Measurements from ENCODE around the gene ADGRF4.

ADGRF4 gene

DNA sequence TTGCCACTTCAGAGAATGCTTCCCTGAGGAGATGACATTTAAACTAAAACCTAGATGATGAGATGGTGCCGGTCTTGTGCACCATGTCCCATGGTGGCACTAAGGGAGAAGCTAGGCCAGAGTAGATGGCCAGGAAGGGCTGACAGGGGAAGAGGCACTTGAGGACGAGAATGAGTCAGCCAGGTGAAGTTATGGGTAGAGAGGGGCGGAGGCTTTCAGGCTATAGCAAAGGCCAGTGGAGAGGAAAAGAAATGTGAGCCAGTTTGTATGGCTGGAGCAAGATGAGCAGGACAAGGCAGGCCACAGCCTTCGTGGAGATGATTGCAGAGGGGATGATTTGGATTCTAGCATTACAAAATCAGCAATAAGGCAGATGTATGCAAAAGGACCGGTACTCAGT, 44.7 kb upstream of the ADGRF4 start:
- ATAC-seq (ENCODE audit: insufficient read depth, low read depth), result no peak
- H3K4me1 ChIP-seq (ENCODE audit: insufficient read depth, low read length), result peaks cover 12% of the 10 kb centered on the region
- DNase-seq, result no peak

DNA sequence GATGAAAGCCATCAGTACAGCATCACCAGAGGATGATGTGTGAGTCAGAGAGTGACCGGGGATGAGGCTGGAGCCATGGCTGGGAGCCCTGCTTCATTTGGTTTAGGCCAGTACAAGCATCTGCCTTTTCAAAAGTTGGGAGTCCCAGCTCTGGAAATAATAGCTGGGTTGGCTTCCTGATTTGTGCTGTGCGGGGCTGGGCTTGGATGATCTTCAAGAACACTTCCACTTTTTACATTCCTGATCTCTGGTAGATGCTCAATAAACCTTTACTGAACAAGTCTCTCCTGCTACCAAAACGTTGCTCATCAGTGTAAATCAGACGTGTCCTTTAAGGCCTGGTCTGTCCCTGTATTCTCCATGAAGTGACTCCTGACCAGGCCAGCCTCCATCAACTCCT, 44.1 kb upstream of the ADGRF4 start:
- no peak overlapping the region for H3K27ac ChIP-seq (ENCODE audit: low read length)
- DNase-seq, result no peak
- no peak overlapping the region for H3K4me2 ChIP-seq (ENCODE audit: insufficient read depth, low read length)
- H2AFZ ChIP-seq (ENCODE audit: low read depth, low read length), result no peak overlapping the region
- H3K9me3 ChIP-seq (ENCODE audit: insufficient read depth, low read length, severe bottlenecking), result no peaks in the 10 kb centered on the region
- TF ChIP-seq, protein P1, sequence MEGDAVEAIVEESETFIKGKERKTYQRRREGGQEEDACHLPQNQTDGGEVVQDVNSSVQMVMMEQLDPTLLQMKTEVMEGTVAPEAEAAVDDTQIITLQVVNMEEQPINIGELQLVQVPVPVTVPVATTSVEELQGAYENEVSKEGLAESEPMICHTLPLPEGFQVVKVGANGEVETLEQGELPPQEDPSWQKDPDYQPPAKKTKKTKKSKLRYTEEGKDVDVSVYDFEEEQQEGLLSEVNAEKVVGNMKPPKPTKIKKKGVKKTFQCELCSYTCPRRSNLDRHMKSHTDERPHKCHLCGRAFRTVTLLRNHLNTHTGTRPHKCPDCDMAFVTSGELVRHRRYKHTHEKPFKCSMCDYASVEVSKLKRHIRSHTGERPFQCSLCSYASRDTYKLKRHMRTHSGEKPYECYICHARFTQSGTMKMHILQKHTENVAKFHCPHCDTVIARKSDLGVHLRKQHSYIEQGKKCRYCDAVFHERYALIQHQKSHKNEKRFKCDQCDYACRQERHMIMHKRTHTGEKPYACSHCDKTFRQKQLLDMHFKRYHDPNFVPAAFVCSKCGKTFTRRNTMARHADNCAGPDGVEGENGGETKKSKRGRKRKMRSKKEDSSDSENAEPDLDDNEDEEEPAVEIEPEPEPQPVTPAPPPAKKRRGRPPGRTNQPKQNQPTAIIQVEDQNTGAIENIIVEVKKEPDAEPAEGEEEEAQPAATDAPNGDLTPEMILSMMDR (IDR thresholded peaks at IDR 0.05; ENCODE audit: borderline replicate concordance, extremely low read depth, low read length, poor library complexity, severe bottlenecking), result no peak
- no peak for TF ChIP-seq EZH2 (IDR thresholded peaks at IDR 0.05; ENCODE audit: borderline replicate concordance, low read depth, low read length, severe bottlenecking)
- H3K9ac ChIP-seq (ENCODE audit: low read depth, low read length), result no peak overlapping the region
- no peaks in the 10 kb centered on the region for H3K36me3 ChIP-seq (ENCODE audit: insufficient read depth, low read length)
- H3K4me1 ChIP-seq (ENCODE audit: insufficient read depth, low read length), result peaks cover 12% of the 10 kb centered on the region
- ATAC-seq (ENCODE audit: insufficient read depth, low read depth), result no peak
- no peaks in the 10 kb centered on the region for H3K79me2 ChIP-seq (ENCODE audit: insufficient read depth, low read length)
- no peak overlapping the region for H3K4me3 ChIP-seq (ENCODE audit: low read depth in 1 of 2, low read length in 2 of 2)
- H3K27me3 ChIP-seq (ENCODE audit: insufficient read depth, low read length, poor library complexity), result peaks cover 2% of the 10 kb centered on the region
- H4K20me1 ChIP-seq (ENCODE audit: insufficient read depth, low read length), result no peaks in the 10 kb centered on the region

More for the DNA sequence above, 44.7 kb upstream of the ADGRF4 start:
- H3K9me3 ChIP-seq (ENCODE audit: insufficient read depth, low read length, severe bottlenecking), result no peaks in the 10 kb centered on the region
- H2AFZ ChIP-seq (ENCODE audit: low read depth, low read length), result no peak overlapping the region
- H3K79me2 ChIP-seq (ENCODE audit: insufficient read depth, low read length), result no peaks in the 10 kb centered on the region
- H3K27me3 ChIP-seq (ENCODE audit: insufficient read depth, low read length, poor library complexity), result peaks cover 2% of the 10 kb centered on the region
- no peak overlapping the region for H3K9ac ChIP-seq (ENCODE audit: low read depth, low read length)
- H3K4me3 ChIP-seq (ENCODE audit: low read depth in 1 of 2, low read length in 2 of 2), result no peak overlapping the region
- H3K4me2 ChIP-seq (ENCODE audit: insufficient read depth, low read length), result no peak overlapping the region
- no peaks in the 10 kb centered on the region for H4K20me1 ChIP-seq (ENCODE audit: insufficient read depth, low read length)
- H3K36me3 ChIP-seq (ENCODE audit: insufficient read depth, low read length), result no peaks in the 10 kb centered on the region
- no peak for TF ChIP-seq EZH2 (IDR thresholded peaks at IDR 0.05; ENCODE audit: borderline replicate concordance, low read depth, low read length, severe bottlenecking)
- TF ChIP-seq, protein P1 (IDR thresholded peaks at IDR 0.05; ENCODE audit: borderline replicate concordance, extremely low read depth, low read length, poor library complexity, severe bottlenecking), result no peak
- no peak overlapping the region for H3K27ac ChIP-seq (ENCODE audit: low read length)

DNA sequence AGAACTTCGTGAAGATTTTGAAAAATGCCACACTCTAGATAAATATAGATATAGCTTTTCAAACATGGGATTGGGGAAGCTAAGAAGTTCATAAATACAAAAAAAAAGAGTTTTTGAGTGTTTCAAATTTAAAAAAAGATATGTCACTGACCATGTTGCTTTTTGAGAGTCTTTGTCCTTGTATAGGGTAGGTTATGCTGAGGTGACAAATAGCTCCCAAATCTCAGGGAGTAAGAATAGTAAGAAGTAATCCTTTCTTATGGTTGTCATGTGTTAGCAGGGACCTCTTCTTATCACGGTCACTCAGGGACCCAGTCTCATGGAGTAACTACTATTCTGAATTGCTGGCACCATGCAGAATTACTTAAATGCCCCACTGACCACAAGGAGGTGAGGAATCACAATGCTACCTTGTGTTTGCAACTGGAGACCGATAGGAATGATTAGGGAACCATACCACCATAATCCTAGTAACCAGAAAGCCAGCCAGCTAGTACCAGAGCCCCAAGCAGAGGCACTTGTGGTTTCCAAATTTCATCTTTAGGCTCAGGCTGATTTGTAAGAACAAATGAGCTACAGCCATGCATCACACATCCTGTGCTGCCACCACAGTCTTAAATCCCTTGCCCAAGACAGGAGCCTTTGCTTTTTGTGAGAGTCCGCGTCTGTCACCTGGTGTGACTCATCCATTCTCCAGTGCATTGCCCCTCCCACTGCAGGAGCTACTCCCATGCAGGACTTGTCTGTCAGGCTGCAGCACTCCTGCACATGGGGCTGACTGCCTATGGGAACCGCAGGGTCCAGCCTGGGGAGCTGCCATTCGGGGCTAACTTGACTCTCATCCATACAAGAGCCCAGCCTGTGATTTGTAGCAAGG, 42.4 kb upstream of the ADGRF4 start:
- H3K27ac ChIP-seq (ENCODE audit: low read length), result no peak overlapping the region
- H3K4me1 ChIP-seq (ENCODE audit: insufficient read depth, low read length), result peaks cover 2% of the 10 kb centered on the region; the same call in 1 of the 2 replicates
- no peak for TF ChIP-seq EZH2 (IDR thresholded peaks at IDR 0.05; ENCODE audit: borderline replicate concordance, low read depth, low read length, severe bottlenecking)
- TF ChIP-seq, protein P1 (IDR thresholded peaks at IDR 0.05; ENCODE audit: borderline replicate concordance, extremely low read depth, low read length, poor library complexity, severe bottlenecking), result no peak
- no peak overlapping the region for H3K4me2 ChIP-seq (ENCODE audit: insufficient read depth, low read length)
- peak; percentile 27 for DNase-seq
- no peaks in the 10 kb centered on the region for H3K79me2 ChIP-seq (ENCODE audit: insufficient read depth, low read length)
- H3K36me3 ChIP-seq (ENCODE audit: insufficient read depth, low read length), result no peaks in the 10 kb centered on the region
- no peak overlapping the region for H3K9ac ChIP-seq (ENCODE audit: low read depth, low read length)
- ATAC-seq (ENCODE audit: insufficient read depth, low read depth), result peak; percentile 87
- no peak overlapping the region for H3K4me3 ChIP-seq (ENCODE audit: low read depth in 1 of 2, low read length in 2 of 2)
- H2AFZ ChIP-seq (ENCODE audit: low read depth, low read length), result no peak overlapping the region
- H3K27me3 ChIP-seq (ENCODE audit: insufficient read depth, low read length, poor library complexity), result peaks cover 2% of the 10 kb centered on the region
- H3K9me3 ChIP-seq (ENCODE audit: insufficient read depth, low read length, severe bottlenecking), result no peaks in the 10 kb centered on the region
- no peaks in the 10 kb centered on the region for H4K20me1 ChIP-seq (ENCODE audit: insufficient read depth, low read length)
